SJSA1 (cell line): ENCODE results near the gene TPP1. TPM values are rescaled to one million over a fixed set of nuclear protein-coding genes. Genes with fewer than 3 reads are reported as not detected.
A peak's percentile ranks its signal among the peaks of the same experiment; 100 is the strongest.

Experiments
- DNase-seq, 2 experiments: peaks; one replicate each; pipeline ENCODE4 v3.0.0-alpha.2; 2015 to 2020; ENCODE audit warnings: low spot score in 2 of 2, low read depth in 1 of 2
- H3K27ac ChIP-seq: fragments of 250-450 bp; sonication (Bioruptor Pico); 2 replicates; pipeline ENCODE4 v1.5.1; 2020; ENCODE audit warnings: mild to moderate bottlenecking, moderate library complexity
- H3K27me3 ChIP-seq: fragments of 250-450 bp; sonication (Bioruptor Pico); replicated peaks from 2 replicates; pipeline ENCODE4 v1.5.1; 2020; ENCODE audit warnings: mild to moderate bottlenecking, moderate library complexity
- H3K36me3 ChIP-seq: fragments of 250-450 bp; sonication (Bioruptor Pico); 2 replicates; pipeline ENCODE4 v1.5.1; 2020; ENCODE audit warnings: mild to moderate bottlenecking
- H3K4me1 ChIP-seq: fragments of 250-450 bp; sonication (Bioruptor Pico); replicated peaks from 2 replicates; pipeline ENCODE4 v1.6.1; 2021; ENCODE audit warnings: mild to moderate bottlenecking
- H3K4me3 ChIP-seq: fragments of 250-450 bp; sonication (Bioruptor Pico); 2 replicates; pipeline ENCODE4 v1.5.1; 2020; ENCODE audit warnings: mild to moderate bottlenecking
- H3K9me3 ChIP-seq: fragments of 250-450 bp; sonication (Bioruptor Pico); replicated peaks from 2 replicates; pipeline ENCODE4 v1.5.1; 2020; ENCODE audit warnings: mild to moderate bottlenecking
- total RNA-seq: library from RNA; depleted of rRNA; stranded (reverse); fragments of >200 nt; shearing (Covaris generic); gene quantifications from 2 replicates; pipeline ENCODE4 v1.2.3, GENCODE V29; 2014

The TPP1 gene
- total RNA-seq, 1 experiment from 2014 or later = 6.8 TPM

DNA sequence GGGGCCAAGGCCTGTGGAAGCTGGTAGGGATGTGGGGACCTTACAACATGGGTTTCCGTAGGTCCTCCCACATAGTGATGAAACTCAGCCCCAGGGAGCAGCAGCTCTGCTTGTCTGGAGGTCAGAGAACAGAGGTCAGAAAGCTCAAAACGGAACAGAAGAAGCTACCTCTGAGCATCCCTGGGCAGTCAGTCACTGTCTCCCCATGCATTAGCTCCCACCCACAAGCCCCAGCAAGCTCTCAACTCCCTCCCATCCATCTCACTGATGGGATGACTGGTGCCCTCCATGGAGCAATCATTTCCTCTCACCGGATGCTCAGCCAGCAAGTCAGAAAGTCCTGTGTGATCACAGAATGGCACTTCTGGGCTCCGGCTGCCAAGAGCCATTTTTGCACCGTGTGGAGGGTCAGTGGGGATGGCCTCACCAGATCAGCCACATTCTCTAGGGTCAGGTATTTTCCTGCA lies 1.9 kb downstream of the TPP1 start:
- Histone ChIP-seq H3K4me3 (no peak overlapping the region), H3K27ac (peak overlapping the region; percentile 43; the same call in 1 of the 2 replicates), H3K4me1 (peaks cover 26% of the 10 kb centered on the region), H3K9me3 (no peaks in the 10 kb centered on the region), H3K27me3 (no peaks in the 10 kb centered on the region), H3K36me3 (peaks cover 4% of the 10 kb centered on the region)
- DNase-seq = no peak

DNA sequence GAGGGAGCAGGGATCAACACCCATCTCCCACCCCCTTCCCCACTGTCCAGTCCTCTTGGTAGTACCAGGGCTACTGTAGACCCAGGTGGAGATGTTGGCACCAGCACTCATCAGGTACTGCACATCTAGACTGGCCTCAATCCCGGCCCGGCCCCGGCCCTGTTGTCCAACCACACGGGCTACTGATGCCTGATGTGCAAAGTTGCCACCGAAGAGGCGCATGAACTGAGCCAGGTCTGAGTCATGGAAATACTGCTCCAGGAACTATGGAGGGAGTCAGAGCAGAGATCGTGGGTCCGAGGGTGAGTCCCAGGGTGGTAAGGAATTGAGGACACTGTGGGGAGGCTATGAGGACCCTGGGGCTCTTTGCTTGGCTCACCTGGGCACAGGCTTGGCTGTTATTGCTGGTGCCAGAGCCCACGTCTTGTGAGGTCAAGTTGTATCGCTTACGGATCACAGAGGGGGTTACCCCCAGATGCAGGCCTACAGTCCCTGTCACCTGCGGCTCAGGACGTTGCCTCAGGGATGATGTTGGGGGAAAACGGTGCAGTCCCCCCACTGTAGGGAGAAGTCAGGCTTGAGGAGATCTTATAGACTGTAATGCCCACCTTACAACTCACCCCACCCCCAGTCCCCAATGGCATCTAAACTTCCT lies 2.5 kb downstream of the TPP1 start:
- Histone ChIP-seq H3K27ac (no peak overlapping the region), H3K27me3 (no peaks in the 10 kb centered on the region), H3K4me3 (no peak overlapping the region), H3K9me3 (no peaks in the 10 kb centered on the region), H3K36me3 (peaks cover 6% of the 10 kb centered on the region), H3K4me1 (peaks cover 28% of the 10 kb centered on the region)
- no peak for DNase-seq

DNA sequence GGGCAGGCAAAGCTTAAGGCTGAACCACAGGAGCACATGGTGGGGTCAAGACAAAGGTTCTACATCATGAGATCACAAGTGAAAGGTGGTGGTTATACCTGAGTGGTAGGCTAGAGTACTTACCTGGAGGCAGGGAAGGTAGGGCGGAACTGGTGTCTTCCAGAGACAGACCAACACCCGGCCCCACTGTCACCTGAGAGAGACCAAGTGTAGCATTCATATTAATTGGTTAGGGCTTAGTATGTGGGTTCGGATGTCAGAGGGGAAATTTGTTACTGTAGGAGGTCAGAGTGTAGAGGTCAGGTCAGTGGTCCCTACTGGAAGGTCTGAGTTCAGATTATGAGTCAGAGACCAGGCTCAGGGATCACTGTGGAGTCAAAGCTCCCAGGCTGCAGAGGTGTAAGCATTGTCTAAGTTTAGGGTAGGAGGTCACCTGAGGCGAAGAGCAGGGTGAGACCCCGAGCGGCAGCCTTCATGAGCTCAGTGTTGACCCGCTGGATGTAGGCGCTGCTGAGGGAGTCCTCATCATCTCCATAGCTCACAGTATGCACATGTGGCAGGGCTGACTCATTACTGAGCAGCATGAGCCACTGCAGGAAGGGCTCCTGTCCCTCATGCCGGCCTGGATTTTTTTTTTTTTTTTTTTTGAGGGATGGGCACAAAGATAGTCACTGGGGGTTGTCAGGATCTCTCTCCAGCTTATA lies 3.2 kb downstream of the TPP1 start:
- no peak overlapping the region for H3K27ac ChIP-seq
- DNase-seq = no peak
- H3K36me3 ChIP-seq = peaks cover 13% of the 10 kb centered on the region
- H3K4me1 ChIP-seq = peaks cover 31% of the 10 kb centered on the region
- no peaks in the 10 kb centered on the region for H3K9me3 ChIP-seq
- H3K27me3 ChIP-seq = no peaks in the 10 kb centered on the region
- H3K4me3 ChIP-seq = no peak overlapping the region

DNA sequence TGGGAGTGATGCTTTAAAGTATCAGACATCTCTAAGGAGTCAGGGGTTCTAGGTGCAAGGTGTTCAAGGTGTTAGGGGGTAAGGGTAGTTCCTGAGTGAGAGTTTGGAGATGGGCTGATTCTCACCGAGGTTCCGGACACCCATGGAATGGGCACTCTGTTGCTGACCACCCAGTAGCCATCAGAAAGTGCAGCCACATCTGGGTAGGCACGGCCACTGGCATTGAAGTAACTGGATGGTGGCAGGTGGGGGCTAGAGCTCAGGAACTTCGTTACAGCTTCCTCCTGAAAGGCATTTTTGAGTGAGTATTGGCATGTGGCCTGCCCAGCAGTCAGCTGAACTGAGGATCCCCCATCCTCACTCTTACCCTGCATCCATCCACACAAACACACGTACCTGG lies 4.2 kb downstream of the TPP1 start:
- Histone ChIP-seq H3K27ac (no peak overlapping the region), H3K9me3 (no peaks in the 10 kb centered on the region), H3K4me3 (no peak overlapping the region), H3K27me3 (no peaks in the 10 kb centered on the region), H3K4me1 (peaks cover 38% of the 10 kb centered on the region), H3K36me3 (peaks cover 23% of the 10 kb centered on the region)
- DNase-seq = no peak

DNA sequence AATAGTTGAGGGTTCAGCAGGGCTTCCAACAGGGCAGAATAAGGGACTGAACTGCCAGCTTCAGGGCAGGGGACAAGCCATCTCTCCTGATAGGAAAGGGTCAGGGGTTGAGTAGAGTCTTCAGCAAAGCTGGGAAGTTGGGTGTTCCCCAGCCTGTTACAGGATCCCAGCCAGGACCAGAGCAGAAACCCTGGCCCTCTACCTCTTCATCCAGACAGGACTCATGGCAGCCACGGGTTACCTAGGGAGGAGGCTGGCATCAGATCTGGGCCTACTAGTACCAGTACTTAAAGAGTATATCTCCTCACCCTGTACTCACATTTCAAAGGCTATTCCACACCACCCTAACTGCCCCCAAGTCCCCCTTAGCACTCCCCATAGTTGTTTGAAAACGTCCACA lies 4.8 kb downstream of the TPP1 start:
- no peak for DNase-seq
- no peaks in the 10 kb centered on the region for H3K9me3 ChIP-seq
- H3K4me1 ChIP-seq = peaks cover 40% of the 10 kb centered on the region
- H3K27ac ChIP-seq = no peak overlapping the region
- H3K27me3 ChIP-seq = no peaks in the 10 kb centered on the region
- H3K4me3 ChIP-seq = no peak overlapping the region
- H3K36me3 ChIP-seq = peaks cover 29% of the 10 kb centered on the region

DNA sequence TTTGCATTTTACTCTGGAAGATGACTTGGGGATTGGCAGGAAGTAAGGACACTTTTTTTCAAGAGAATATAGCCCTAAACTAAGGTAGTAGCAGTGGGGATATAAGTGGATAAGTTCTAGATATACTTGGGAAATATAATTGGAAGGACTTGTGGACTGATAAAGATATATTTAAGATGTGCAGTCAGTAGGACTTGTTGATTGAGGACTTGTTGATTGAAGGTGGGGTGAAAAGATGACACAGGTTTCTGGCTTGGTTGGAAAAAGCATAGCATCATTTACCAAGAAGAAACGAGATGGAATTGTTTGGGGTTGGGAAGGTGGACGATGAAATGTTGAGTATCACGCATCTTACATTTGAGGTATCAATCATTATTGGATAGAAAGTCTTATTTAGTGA lies 5.7 kb downstream of the TPP1 start:
- H3K27me3 ChIP-seq = no peaks in the 10 kb centered on the region
- H3K4me3 ChIP-seq = no peak overlapping the region
- no peak overlapping the region for H3K27ac ChIP-seq
- H3K4me1 ChIP-seq = peaks cover 46% of the 10 kb centered on the region
- DNase-seq = no peak
- peaks cover 36% of the 10 kb centered on the region for H3K36me3 ChIP-seq
- no peaks in the 10 kb centered on the region for H3K9me3 ChIP-seq

DNA sequence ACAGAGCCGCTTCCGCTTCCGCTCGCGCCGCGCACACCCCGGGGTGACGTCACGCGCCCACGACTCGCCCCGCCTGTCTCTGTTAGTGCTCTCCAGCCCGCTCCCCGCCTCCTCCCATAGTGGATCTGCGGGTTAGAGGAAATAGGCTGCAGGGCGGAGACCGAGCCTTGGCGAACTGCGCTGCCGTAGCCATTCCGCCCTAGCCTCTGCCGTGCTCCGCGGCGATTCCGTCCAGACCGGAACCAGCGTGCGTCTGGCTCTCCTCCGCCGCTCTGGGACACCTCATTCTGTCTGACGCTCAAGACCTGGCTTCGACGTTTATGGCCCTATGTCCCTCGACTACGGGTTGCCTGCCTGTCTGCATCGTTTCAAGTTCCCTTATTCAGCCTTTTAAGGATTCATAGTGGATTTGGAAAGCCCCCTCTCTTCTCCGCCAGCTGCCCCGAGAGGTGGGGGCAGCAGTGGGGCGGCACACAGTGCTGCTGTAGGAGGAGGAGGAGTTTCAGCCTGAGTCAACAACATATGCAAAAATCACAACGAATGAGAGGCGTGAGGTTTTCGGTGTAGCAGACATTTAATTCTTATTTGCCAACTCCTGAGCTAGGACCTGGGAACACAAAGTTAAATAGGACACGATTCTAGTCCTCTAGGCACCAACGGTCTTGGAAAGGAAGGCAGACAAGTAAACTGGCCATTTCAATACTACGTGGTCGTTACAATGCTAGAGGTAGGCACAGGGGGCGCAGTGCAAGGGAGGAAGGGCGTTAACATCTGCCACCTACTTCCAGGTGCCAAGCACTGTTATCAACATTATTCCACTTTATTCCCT lies 6.8 kb downstream of the TPP1 start, which contains the start of gene TAF10:
TAF10 (minus strand) TSS at position 4 of the 829 bp plus-strand sequence. CDS start 27 bp downstream, outside the sequence.
- no peaks in the 10 kb centered on the region for H3K9me3 ChIP-seq
- peaks cover 48% of the 10 kb centered on the region for H3K4me1 ChIP-seq
- peak within 1 kb of the TSS; percentile 71 for H3K4me3 ChIP-seq
- no peaks in the 10 kb centered on the region for H3K27me3 ChIP-seq
- DNase-seq = peak; percentile 79 to 92
- H3K36me3 ChIP-seq = peaks cover 47% of the 10 kb centered on the region
- peak within 1 kb of the TSS; percentile 73 for H3K27ac ChIP-seq

DNA sequence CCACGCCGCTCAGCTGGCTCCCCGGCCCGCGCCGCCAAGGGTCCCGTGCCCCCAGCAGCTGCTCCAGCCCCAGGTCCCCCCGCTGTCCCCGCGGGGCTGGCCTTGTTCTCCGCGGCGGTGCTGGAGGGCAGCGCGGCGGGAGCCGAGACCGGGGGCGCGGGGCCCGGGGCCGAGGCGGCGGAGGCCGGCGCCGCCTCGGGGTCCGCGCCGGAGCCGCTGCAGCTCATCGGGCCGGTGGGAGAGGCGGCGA lies 7.3 kb downstream of the TPP1 start:
- Histone ChIP-seq H3K4me1 (peaks cover 48% of the 10 kb centered on the region), H3K27me3 (no peaks in the 10 kb centered on the region), H3K4me3 (peak overlapping the region; percentile 71), H3K9me3 (no peaks in the 10 kb centered on the region), H3K36me3 (peaks cover 50% of the 10 kb centered on the region), H3K27ac (peak overlapping the region; percentile 73)
- no peak for DNase-seq

DNA sequence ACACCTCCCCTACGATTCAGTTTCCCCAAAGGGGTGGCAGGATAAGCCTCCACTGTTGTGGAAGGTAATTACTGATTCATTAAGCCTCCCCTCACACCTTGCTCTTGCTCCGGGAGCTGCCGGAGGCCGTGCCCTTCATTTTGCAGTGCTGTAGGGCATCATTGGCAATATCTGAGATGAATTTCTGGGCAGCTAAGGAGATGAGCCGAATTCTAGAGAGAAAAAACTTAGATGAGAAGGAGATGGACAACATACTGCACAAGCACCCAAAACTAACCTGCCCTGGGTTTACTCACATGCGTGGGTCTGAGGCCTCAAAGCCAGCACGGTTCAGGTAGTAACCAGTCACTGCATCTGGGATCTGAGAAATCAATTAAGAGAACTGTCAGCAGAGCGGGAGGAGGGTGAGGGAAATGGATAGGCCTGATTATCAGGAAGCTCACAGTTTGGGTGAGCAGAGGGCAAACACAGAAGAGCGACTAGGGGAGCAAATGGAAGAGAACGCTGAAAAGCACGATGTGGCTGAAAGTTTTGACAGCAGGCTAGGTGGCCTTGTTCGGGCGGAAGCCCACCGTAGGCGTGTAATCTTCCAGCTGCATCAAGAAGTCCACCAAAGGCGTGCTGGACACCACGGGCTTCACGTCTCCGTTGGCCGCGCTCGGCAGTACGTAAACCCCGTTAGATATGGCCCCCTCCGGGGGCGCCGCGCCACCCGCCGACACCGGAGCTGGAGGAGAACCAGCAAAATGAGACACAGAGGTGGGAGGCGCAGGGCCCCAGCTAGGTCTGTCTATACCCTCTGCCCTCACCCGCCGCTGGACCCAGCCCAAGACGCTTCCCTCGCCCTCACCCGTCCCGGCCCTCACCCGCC lies 7.9 kb downstream of the TPP1 start:
- peak overlapping the region; percentile 73 for H3K27ac ChIP-seq
- no peaks in the 10 kb centered on the region for H3K27me3 ChIP-seq
- H3K9me3 ChIP-seq = no peaks in the 10 kb centered on the region
- DNase-seq = peak in 1 of 2 experiments; percentile 11
- peaks cover 50% of the 10 kb centered on the region for H3K4me1 ChIP-seq
- H3K4me3 ChIP-seq = peak overlapping the region; percentile 71
- peaks cover 53% of the 10 kb centered on the region for H3K36me3 ChIP-seq

DNA sequence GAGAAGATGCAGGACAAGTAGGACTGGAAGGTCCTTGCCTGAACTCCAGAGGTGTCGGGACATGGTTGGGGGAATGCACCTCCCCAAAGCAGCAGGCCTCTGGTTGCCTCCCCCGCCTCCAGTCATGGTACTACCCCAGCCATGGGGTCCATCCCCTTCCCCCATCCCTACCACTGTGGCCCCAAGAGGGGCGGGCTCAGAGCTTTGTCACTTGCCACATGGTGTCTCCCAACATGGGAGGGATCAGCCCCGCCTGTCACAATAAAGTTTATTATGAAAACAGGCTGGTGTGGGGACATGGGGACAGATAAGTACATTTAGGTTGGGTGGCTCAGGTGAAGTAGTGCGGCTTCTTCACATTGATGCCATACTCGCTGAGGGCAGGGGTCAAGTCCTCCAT lies 8.6 kb downstream of the TPP1 start:
- Histone ChIP-seq H3K36me3 (peaks cover 60% of the 10 kb centered on the region), H3K4me3 (no peak overlapping the region), H3K27me3 (no peaks in the 10 kb centered on the region), H3K4me1 (peaks cover 57% of the 10 kb centered on the region), H3K9me3 (no peaks in the 10 kb centered on the region), H3K27ac (no peak overlapping the region)
- DNase-seq = no peak

DNA sequence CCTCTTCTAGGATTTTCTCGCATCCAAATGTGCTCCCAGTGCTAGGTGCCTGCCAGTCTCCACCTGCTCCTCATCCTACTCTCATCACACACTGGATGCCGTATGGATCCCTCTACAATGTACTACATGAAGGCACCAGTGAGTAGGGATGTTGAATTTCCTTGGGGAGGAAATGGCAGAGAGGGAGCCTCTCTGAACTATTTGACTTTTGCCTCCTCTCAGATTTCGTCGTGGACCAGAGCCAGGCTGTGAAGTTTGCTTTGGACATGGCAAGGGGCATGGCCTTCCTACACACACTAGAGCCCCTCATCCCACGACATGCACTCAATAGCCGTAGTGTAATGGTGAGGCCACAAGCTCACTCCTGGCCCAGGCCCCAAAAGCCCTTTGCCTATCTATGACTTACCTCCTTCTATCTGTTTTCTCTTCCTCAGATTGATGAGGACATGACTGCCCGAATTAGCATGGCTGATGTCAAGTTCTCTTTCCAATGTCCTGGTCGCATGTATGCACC lies 9.7 kb downstream of the TPP1 start:
- Histone ChIP-seq H3K36me3 (peaks cover 63% of the 10 kb centered on the region), H3K27me3 (no peaks in the 10 kb centered on the region), H3K4me3 (no peak overlapping the region), H3K9me3 (no peaks in the 10 kb centered on the region), H3K27ac (no peak overlapping the region), H3K4me1 (peaks cover 58% of the 10 kb centered on the region)
- DNase-seq = no peak

DNA sequence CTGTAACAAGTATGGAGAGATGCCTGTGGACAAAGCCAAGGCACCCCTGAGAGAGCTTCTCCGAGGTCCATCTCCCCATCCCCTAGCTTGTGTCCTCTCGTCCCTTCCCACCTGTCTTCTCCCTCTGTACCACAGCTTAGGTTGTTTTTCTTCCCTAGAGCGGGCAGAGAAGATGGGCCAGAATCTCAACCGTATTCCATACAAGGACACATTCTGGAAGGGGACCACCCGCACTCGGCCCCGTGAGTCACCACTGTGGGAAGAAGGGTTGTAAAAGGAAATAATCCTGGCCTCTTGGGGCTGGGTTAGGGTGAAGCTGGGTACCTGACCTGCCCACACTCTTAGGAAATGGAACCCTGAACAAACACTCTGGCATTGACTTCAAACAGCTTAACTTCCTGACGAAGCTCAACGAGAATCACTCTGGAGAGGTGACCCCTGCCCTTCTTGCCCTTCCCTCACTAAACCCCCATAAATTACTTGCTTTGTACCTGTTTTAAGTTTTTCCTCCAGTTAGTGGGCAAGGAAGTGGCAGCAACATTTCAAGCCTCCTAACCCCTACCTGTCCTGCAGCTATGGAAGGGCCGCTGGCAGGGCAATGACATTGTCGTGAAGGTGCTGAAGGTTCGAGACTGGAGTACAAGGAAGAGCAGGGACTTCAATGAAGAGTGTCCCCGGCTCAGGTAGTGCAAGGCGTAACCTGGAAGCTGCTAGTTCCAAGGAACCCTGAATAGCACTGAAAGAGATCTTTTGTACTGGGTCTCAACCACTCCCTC lies 10.3 kb downstream of the TPP1 start:
- H3K36me3 ChIP-seq = peaks cover 63% of the 10 kb centered on the region

More for the DNA sequence above, 10.3 kb downstream of the TPP1 start:
- peak; percentile 75 to 82 for DNase-seq
- Histone ChIP-seq H3K27me3 (no peaks in the 10 kb centered on the region), H3K27ac (peak overlapping the region; percentile 76), H3K9me3 (no peaks in the 10 kb centered on the region), H3K4me3 (no peak overlapping the region), H3K4me1 (peaks cover 58% of the 10 kb centered on the region)
